ENCODE results near the gene PDS5B.

DNA sequence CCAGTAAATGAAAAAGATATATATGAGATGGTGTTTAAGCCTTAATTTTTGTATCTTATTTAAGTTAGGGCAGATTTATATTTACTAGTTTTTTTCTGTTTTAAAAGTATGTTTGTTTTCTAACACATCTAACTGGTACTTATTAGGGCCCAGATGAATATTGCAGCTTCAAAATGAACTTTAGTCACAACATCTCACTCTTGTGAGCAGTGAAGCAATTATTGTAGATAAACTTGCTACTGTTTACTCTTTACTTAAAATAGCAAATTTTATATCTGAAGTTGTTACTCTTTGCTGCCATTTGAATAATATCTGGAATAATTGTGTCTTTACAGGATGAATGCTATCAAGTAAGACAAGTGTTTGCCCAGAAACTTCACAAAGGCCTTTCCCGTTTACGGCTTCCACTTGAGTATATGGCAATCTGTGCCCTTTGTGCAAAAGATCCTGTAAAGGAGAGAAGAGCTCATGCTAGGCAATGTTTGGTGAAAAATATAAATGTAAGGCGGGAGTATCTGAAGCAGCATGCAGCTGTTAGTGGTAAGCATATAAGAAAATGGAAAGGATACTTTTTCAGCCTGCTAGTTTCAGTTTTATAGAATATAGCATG is 166.8 kb downstream of the PDS5B start:
- TF ChIP-seq, protein P1, sequence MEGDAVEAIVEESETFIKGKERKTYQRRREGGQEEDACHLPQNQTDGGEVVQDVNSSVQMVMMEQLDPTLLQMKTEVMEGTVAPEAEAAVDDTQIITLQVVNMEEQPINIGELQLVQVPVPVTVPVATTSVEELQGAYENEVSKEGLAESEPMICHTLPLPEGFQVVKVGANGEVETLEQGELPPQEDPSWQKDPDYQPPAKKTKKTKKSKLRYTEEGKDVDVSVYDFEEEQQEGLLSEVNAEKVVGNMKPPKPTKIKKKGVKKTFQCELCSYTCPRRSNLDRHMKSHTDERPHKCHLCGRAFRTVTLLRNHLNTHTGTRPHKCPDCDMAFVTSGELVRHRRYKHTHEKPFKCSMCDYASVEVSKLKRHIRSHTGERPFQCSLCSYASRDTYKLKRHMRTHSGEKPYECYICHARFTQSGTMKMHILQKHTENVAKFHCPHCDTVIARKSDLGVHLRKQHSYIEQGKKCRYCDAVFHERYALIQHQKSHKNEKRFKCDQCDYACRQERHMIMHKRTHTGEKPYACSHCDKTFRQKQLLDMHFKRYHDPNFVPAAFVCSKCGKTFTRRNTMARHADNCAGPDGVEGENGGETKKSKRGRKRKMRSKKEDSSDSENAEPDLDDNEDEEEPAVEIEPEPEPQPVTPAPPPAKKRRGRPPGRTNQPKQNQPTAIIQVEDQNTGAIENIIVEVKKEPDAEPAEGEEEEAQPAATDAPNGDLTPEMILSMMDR (IDR thresholded peaks at IDR 0.05; ENCODE audit: poor library complexity) = no peak
- TF ChIP-seq EZH2 (IDR thresholded peaks at IDR 0.05; ENCODE audit: borderline replicate concordance) = no peak
- TF ChIP-seq EZH2phosphoT487 (IDR thresholded peaks at IDR 0.05; ENCODE audit: low read depth, severe bottlenecking, unreplicated experiment) = no peak
